Kidney glomerular epithelial cell (primary cell): ENCODE data around the gene AKAP13.

Source experiments
- DNase-seq: peaks from one replicate; lab custom pipeline; 2025; lab: John Stamatoyannopoulos, UW

AKAP13 gene

DNA sequence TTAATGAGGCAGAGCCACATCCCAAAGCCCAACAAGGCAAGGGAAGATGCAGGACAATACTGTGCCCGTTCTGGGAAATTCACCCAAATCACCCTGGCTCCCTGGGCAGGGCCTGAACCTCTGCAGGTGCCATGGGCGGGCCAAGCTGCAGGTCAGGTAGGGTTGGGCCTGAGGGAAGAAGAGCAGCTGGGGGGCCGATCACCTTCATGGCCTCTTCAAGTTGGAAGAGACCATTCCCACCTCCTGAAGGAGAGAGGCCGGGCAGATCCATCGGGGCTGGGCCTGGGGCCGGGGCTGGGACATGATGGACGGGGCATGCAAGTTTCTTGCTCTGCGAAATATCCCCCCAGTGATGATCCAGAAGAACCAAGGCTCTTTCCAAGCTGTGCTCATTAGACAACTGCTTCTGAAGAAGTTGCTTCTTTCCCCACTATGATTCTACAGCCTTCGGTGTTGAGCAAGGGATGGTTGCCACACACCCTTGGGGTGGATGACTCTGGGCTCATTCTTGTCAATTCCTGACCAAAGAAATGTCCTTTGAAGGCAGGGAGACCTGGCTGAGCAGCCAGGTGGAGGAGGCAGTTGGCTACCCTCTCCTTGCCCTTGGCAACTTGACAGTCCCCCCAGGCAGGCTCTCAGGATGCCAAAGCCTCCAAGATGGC lies 376.1 kb downstream of the AKAP13 start:
- DNase-seq: no peak

- DNase-seq: no peak
Observed at GRCh38 chr15:85757073-85757938, 376.9 kb downstream of the AKAP13 start.

GRCh38 chr15:85757939-85758654 lies 377.7 kb downstream of the AKAP13 start:
- DNase-seq: no peak

GRCh38 chr15:85758655-85758978 lies 378.2 kb downstream of the AKAP13 start:
- DNase-seq: no peak

DNA sequence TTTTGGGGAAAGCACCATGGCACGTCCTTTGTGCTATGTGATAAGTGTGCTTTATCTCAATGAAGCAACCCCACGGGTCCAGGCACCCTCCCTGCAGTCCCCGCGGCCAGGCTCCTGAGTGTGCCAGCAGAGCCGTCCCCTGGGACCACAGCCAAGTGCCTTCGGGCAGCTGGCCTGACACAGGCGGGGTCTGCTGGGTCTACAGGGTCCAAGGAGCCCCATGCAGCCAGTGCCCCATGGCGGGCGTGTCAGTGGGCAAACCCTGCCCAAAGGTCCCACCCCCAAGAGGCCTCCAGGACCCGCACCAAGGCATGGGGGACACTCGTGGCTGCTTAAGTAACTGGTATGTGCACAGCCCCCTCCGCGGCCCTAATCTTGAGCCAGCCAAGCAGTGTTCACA lies 379.0 kb downstream of the AKAP13 start:
- DNase-seq: no peak

GRCh38 chr15:85760049-85760448 lies 379.6 kb downstream of the AKAP13 start:
- DNase-seq: no peak

GRCh38 chr15:85760531-85761371 lies 380.3 kb downstream of the AKAP13 start:
- DNase-seq: no peak

DNA sequence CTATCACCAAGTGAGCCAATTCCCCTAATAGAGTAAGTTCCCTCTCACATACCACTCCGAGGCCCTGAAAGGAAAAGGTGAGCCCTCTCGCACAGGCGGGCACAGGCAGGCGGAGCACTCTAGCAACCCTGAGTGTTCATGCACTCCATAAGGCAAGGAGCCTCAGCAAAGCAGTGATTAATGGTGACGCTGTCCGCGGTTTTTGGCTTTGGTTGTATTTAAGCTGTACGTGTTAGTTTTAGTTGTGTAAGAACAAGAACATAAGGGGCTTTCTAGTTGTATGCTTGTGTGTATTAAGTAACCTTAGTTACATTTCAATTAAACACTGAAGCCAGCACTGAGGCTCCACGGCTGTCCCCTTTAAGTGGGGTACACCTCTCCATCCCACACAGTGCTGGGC lies 381.2 kb downstream of the AKAP13 start:
- no peak for DNase-seq

DNA sequence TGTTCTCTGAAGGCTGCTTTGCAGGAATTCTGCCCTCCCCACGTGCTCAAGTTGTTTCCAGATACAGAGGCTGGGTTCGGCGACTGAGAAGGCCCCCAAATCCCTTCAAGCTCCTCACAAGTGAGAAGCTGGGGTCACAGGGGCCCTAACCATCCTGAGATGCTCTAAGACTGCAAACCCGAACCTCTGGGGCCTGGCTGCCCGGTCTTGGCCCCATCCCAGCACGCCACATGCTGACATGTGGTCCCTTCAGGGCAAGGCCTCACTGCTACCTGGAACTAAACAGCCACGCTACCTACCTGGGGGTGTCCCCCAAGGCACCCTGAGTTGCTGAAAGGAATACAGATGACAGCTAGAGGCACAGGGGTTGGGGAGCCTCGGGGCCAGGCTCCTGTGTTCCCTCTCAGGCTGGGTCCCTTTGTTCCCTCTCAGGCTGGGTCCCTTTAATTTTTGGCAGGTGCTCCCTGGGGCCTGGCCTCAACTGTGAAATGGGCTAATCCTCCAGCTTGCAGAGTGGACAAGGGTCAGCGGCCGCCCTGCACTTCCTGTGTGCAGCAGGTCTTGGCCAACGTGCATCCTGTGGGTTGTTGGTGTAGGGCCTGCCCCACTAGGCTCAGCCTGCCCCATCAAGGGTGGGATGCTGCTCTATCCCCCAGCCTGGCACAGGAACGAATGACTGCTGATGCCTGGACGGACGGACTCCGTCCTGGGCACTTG lies 381.8 kb downstream of the AKAP13 start:
- no peak for DNase-seq

DNA sequence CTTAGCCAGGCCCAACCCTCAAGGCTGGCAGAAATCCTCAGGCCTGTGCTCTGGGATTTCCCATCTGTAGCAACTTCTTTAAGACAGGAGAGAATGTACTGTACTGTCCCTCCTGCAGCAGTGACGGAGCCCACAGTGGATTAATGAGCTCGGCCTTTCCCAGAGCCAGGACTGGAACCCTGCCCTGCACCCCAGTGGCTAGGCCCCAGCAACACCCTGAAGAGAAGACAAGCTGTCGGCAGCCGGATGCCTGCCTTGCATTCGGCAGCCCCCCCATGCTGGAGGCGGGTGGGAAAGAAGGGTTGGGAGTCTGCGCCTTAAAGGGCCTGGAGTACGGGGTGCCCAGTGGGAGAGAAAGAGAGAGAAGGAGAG lies 382.3 kb downstream of the AKAP13 start:
- DNase-seq: no peak

- DNase-seq: no peak
Observed at GRCh38 chr15:85763157-85763556, 382.8 kb downstream of the AKAP13 start.

DNA sequence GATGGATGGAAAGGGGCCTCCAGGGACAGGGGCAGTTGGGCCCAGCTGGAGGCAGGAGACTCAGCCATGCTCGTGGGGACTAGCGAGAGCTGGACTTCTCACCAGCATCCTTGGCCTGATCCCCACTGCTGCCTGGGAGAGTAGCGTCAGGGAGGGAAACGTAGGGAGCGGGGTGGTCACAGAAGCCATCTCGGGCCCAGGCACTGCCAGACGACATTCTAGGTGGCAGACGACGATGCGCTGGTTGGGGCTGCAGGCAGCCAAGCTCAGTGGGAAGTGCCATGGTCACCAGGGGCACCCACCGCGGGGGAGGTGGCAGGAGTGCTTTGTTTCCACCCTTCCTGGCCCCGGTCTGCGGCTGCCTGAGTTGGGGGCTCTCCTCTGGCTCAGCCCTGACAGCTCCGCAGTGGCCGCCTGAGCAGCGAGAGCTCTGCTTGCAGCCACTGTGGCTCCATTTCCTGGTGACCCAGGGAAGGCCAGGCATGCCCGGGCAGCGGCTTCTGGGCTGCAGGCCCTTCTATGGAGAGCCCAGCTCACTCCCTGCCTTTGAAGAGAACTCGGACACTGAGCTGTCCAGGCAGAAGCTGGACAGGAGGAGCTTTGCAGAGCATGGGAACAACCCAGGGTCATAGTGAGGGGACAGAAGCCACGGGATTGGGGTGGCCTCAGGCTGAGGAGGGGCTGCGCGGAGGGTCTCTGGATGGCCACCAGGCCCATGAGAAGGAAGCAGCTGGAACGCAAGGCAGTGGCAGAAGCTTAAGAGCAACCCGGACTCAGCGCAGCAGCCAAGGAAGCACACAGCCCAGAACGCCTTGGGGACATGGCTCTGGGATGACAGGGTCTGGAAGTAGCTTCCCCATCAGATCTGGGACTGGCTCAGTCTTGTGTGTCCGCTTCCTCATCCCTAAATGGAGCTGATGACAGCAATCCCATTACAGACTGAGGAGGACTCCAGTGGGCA lies 383.6 kb downstream of the AKAP13 start:
- DNase-seq: no peak

- no peak for DNase-seq
Observed at GRCh38 chr15:85764649-85765277, 384.4 kb downstream of the AKAP13 start.

DNA sequence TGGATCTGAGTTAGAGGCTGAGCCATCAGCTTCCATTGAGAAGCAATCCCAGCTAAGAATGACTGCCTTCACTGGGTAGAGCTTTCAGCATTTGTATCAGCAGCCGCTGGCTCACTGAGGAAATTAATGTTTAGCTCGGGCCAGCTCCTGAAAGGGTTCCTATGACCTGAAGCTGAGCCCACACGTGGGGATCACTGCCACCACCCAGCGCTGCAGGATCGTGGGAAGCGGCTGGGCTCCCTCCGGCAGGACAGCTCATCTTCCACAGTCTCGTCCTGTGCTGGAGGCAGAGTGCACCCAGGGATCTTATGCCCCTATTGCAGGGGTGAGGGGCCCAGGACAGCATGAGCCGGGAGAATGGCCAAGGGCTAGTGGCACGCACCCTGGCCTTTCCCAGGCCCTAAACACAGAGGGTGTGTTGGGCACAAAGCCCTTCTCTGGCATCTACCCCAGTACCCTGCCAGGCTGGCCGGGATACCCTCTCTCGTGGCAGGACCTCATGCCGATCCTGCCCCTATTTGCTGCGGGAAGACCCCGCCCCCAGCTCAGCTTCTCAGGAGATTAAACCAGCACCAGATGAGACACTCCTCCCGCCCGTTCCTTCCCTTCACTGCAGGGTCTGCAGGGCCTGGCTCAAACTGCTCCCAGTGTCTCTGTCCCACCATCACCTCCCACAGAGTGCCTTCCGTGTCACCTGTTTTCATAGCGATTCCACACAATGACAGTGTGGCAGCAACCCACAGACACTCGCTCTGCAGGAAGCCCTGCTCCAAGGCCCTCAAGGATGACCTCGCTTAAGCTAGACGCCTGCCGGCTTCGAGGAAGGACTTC lies 385.8 kb downstream of the AKAP13 start:
- peak; percentile 17 for DNase-seq

DNA sequence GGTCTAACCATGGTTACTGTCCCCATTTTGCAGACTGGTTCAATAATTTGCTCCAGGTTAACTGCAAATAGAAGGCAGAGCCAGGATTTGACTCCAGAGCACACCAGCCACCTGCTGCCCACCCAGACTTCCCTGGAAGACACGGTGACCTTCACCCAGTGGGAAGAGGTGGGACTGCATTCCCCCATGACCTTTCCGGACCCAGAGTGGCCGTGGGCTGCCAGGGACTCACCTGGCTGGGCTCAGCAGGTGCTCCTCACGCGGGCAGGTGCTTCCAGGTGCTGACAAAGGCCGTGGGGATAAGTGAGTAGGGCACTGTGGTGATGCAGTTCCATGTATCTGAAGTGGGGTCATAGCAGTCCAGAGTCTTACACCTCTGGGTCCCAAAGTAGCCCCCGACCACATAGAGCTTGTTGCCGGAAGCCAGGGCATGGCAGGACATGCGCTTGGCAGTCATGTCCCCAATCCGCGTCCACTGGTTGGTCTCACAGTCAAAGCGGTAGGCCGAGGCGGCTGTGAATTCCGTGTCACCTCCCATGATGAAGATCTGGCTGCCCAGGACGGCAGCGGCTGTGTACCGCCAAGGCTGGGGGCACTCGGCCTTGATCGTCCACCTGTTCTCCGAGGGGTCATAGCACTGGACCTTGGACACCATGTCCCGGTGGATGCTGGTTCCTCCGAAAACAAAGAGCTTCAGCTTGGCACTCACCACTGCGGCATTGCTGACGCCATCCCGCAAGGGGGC lies 387.6 kb downstream of the AKAP13 start:
- DNase-seq: no peak

DNA sequence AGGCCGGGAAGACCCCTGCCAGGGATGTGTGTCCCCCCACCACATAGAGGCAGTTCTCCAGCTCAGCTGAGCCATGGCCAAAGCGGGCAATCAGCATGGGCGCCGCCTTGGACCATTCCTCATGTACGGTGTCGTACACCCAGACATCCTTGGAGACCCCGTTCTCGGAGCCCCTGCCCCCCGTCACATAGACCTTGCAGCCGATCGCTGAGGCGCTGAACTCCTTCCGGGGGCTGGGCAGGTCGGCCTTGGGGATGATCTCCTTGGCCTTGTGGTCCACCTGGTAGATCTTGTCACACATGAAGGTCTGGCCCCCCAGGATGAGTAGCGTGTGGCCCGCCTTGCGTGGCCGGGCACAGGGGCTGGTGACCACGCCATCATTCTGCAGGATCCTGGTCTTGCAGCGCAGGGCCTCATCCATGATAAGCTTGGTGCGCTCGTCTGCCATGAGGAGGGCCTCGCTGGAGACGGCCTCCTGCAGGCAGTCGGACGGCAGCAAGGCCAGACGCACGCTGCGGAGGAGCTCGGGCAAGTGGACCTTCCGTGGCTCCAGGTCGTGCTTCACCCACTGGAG lies 388.3 kb downstream of the AKAP13 start:
- no peak for DNase-seq

- DNase-seq: no peak
Observed at GRCh38 chr15:85769182-85769900, 388.9 kb downstream of the AKAP13 start.
